Frontal cortex (tissue), 4 donors: ENCODE results near the gene SNX5. TPM values are rescaled to one million over a fixed set of nuclear protein-coding genes. Genes with fewer than 3 reads are reported as not detected.

Experiments used
- DNase-seq, 2 donors: peaks; one replicate each; pipeline ENCODE4 v3.0.0; 2012; ENCODE audit warnings: low spot score in 2 of 2
- FAIRE-seq: peaks from 2 replicates; lab custom pipeline; 2012; peaks lifted over from hg19 to GRCh38; lab: Jason Lieb, UNC
- total RNA-seq: library from RNA; depleted of rRNA; stranded (reverse); fragments of >200 nt; gene quantifications from one replicate; pipeline ENCODE4 v1.2.3, GENCODE V29; 2014
- donor health status: control.
- donor health status: control.
- donor health status: control.

Gene SNX5
- total RNA-seq, 1 donor from 2014 or later: 50.5 TPM

GRCh38 chr20:17995967-17996819 is 27.6 kb upstream of the SNX5 start:
- FAIRE-seq: no peak
- peak in 1 of 2 donors; percentile 60 for DNase-seq

DNA sequence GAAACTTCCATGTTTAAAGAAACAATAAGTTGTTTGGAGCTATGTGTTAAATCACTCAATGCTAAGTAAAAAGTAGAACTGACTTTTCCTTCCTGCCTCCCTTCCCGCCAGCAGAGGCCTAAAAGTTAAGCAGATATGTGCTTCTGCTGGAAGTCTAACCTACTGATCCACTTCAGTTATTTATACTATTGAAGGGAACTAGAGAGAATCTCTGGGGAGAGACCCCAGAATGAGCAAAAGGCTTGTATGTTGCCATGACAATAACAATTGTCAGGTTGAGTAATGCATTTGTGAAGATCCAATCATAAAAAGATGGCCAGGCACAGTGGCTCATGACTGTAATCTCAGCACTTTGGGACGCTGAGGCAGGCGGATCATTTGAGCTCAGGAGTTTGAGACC is 25.0 kb upstream of the SNX5 start:
- FAIRE-seq (no peak), DNase-seq (no peak)

GRCh38 chr20:17992847-17993513 is 24.4 kb upstream of the SNX5 start:
- DNase-seq (no peak), FAIRE-seq (no peak)

- DNase-seq: no peak
- no peak for FAIRE-seq
Measured at GRCh38 chr20:17992224-17992637, 23.6 kb upstream of the SNX5 start.

- DNase-seq: no peak
- FAIRE-seq: no peak
Measured at GRCh38 chr20:17990278-17990972, 21.8 kb upstream of the SNX5 start.

DNA sequence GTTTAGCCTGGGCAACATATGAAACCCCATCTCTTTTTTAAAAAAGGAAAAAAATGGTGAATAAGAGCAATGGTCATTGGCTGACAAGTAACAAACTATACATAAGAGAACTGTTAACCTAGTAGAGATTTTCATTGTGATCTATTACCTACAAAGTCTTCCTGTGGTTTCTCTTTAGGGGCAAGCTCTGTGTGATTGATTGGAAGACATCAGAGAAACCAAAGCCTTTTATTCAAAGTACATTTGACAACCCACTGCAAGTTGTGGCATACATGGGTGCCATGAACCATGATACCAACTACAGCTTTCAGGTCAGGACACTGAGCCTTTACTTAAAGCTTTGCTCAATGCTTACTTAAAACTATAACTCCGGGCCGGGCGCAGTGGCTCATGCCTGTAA is 19.4 kb upstream of the SNX5 start:
- DNase-seq: no peak
- FAIRE-seq: no peak

DNA sequence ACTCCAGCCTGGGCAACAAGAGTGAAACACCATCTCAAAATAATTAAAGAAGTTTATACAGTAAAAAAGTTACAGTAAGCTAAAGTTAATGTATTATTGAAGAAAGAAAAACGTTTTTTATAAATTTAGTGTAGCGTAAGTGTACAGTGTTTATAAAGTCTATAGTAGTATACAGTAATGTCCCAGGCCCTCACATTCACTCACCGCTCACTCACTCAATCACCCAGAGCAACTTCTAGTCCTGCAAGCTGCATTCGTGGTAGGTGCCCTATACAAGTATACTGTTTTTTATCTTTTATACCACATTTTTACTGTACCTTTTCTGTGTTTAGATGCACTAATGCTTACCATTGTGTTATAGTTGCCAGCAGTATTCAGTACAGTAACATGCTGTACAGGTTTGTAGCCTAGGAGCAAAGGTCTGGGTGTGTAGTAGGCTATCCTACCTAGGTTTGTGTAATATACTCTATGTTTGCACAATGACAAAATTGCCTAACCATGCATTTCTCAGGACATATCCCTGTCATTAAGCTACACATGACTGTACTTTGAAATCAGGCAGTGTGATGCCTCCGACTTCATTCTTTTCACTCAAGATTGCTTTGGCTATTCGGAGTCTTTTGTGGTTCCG is 16.9 kb upstream of the SNX5 start:
- DNase-seq (no peak), FAIRE-seq (no peak)

- FAIRE-seq: no peak
- no peak for DNase-seq
Measured at GRCh38 chr20:17976305-17976704, 7.7 kb upstream of the SNX5 start.

GRCh38 chr20:17972121-17972520 is 3.5 kb upstream of the SNX5 start:
- DNase-seq (no peak), FAIRE-seq (no peak)

DNA sequence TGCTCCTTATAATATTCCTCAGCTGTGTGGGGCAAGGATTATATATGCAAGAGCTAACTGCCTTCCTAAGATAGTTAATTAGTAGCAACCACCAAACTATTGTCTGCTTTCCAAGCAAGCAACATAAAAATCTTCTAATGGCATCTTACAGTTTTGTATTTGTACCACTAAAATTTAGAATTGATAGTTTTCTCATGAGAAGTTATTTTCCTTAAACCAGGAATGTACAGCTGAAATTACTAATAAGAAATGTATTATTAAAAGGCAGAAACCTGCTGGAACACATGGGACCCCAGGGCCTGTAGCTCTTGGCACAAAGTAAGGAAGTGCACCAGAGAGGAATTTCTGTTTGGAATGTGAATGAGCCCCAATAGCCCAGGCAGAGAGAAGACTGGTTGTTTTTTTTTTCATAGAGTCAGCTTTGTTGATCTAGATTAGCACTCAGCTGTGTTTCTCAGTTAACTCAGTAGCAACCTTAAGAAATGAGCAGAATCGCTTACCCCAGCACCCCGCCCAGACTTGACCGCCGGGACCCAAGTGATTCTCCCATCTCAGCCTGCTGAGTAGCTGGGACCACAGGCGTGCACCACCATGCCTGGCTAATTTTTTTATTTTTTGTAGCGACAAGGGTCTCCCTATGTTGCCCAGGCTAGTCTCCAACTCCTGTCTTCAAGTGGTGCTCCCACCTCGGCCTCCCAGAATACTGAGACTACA is 2.9 kb upstream of the SNX5 start:
- FAIRE-seq (no peak), DNase-seq (no peak)

DNA sequence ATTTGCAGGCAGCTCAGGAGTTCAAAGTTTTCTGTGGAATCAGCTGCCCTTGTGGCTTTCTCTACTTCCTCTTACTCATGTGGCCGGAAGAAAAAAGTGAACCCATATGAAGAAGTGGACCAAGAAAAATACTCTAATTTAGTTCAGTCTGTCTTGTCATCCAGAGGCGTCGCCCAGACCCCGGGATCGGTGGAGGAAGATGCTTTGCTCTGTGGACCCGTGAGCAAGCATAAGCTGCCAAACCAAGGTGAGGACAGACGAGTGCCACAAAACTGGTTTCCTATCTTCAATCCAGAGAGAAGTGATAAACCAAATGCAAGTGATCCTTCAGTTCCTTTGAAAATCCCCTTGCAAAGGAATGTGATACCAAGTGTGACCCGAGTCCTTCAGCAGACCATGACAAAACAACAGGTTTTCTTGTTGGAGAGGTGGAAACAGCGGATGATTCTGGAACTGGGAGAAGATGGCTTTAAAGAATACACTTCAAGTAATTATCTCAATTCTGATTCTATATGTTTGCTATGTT is 1.4 kb upstream of the SNX5 start:
- DNase-seq: peak in 1 of 2 donors; percentile 25

GRCh38 chr20:17969278-17969883 is 787 bp upstream of the SNX5 start:
- FAIRE-seq (no peak), DNase-seq (peak in 1 of 2 donors; percentile 24)

More for the DNA sequence above, 1.4 kb upstream of the SNX5 start:
- no peak for FAIRE-seq

GRCh38 chr20:17967521-17968365 is 851 bp downstream of the SNX5 start:
- peak in 1 of 2 donors; percentile 19 for DNase-seq

DNA sequence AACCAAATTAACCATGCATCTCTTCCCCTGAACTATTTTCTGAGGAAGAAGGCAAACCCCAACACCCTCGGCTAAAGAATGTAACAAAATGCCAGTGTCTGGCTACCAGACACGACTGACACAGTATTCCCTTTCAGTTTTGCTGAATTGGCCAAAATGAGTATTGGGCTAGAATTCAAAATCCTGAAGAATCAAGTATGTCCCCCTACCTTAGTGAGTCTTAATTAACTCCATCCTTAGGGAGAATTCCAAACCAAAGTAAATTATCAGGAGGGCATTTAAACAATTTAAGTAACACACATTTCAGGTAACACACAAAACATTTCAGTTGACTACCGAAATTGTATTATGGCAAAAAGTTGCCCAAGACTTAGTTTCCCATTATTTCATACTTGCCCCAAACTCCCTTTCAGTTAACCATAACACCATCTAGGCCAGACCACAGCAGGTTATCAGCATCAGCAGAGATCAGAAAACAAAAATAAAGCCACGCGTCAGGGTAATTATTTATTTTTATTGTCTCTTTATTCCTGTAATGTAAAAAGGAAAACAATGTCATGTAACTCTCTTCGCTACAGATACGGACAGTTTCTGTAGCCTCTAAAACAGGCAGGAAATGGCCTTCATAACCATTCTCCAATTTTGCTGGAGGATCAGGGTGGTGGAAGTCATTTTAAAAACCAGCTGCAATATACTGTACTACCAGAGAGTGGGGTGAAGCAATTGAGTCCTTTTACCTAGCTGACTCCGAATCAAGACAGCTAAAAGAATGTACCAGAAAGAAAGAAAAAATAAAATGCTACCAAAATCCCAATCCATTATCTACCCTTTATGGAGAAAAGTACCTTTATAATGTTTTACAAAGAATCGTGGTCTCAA is 1.9 kb downstream of the SNX5 start:
- DNase-seq (no peak), FAIRE-seq (no peak)

More at GRCh38 chr20:17967521-17968365, 851 bp downstream of the SNX5 start:
- no peak for FAIRE-seq

DNA sequence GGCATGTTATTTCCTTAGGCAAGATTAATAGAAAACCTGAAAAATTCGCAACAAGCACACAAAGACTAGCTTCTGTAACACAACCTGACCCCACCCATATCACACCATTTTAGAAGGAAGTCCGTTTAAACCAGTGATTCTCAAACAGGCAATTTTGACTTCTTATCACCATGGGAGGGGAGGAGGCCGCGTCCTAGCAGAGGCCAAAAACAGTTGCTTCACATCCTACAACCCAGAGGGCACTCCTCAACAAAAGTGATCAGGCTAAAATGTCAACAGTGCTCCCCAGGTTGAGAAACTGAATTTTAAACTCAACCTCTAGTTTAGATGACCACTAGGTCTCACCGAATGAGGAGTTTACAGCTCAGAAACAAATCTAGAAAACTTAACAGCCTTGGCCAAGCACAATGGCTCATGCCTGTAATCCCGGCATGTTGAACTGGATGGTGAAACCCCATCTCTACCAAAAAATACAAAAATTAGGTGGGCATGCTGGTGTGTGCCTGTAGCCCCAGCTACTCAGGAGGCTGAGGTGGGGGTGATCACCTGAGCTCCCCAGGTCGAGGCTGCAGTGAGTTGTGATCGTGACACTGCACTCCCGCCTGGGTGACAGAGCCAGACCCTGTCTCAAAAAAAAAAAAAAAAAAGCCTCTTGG is 3.4 kb downstream of the SNX5 start:
- DNase-seq (no peak), FAIRE-seq (no peak)

DNA sequence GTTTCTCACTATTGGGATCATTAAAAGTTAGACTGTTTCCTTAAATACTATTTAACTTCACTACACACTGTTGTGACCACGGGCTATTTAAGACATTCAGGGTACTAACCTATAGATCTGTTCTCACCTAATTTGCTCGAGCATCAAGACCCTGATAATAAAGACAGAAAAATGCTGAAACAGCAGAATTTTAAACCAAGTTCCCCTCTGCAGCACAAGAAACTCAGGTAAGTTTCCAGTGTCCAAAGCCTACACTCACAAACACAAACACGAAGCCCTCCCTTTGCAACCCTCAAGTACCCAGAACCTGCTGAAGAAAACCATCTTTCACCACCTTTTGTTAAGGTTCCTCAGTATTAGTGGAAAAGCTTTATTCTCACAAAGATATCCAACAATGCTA is 4.0 kb downstream of the SNX5 start:
- no peak for FAIRE-seq
- DNase-seq: no peak

- DNase-seq: no peak
- no peak for FAIRE-seq
Measured at GRCh38 chr20:17964073-17964472, 4.5 kb downstream of the SNX5 start.
